D721Med (cell line): ENCODE data around the gene BPHL.

ENCODE experiments used
- DNase-seq: peaks from one replicate; pipeline ENCODE4 v3.0.0; 2011; ENCODE audit warnings: low spot score; ENCODE audit not compliant: insufficient read length
- FAIRE-seq: peaks from 2 replicates; lab custom pipeline; 2011; peaks lifted over from hg19 to GRCh38; lab: Jason Lieb, UNC
- CTCF ChIP-seq: IDR thresholded peaks from 2 replicates; pipeline ENCODE4 v1.5.1; 2012; ENCODE audit warnings: mild to moderate bottlenecking, control low read depth; ENCODE audit not compliant: insufficient read depth; ENCODE audit errors: missing control alignments

BPHL gene

GRCh38 chr6:3120765-3121089 lies 2.2 kb downstream of the BPHL start:
- no peak for DNase-seq
- TF ChIP-seq CTCF: no peak
- FAIRE-seq: no peak

DNA sequence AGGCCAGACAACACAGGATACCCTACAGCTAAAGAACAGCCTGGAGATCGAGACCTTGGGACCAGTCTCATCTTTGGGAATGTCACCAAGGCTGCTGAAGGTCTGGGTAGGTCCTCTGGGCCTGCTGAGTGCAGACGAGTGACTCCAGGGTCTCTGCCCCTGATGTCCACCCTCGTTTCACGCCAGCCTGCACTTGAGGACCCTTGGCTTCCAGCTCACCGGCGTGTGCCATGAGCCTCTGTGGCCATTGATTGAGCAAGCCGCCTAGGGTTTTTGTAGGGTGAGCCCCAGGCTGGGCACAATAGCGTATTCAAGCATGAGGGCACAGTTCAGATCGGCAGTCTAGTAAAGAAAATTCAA lies 4.3 kb downstream of the BPHL start:
- FAIRE-seq: no peak
- no peak for TF ChIP-seq CTCF
- DNase-seq: no peak

DNA sequence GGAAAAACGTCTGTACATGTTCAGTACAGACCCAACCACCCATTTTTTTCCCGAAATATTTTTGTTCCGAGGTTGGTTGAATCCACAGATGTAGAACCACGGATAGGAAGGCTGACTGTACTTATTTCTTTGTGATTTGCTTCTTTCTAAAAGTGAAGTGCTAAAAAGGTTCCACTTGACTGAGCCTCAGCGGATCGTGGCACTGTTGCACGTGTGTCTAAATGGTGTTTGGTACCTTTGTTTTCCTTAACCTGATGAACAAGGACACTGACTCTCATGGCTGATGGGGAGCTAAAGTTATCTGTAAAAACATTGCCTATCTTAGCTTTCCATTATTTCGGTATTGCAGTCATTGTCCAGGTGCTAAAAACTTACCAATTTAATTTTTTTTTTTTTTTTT lies 6.2 kb downstream of the BPHL start:
- no peak for DNase-seq
- FAIRE-seq: no peak
- TF ChIP-seq CTCF: no peak

GRCh38 chr6:3125815-3126214 lies 7.3 kb downstream of the BPHL start:
- DNase-seq: no peak
- TF ChIP-seq CTCF: no peak
- no peak for FAIRE-seq

DNA sequence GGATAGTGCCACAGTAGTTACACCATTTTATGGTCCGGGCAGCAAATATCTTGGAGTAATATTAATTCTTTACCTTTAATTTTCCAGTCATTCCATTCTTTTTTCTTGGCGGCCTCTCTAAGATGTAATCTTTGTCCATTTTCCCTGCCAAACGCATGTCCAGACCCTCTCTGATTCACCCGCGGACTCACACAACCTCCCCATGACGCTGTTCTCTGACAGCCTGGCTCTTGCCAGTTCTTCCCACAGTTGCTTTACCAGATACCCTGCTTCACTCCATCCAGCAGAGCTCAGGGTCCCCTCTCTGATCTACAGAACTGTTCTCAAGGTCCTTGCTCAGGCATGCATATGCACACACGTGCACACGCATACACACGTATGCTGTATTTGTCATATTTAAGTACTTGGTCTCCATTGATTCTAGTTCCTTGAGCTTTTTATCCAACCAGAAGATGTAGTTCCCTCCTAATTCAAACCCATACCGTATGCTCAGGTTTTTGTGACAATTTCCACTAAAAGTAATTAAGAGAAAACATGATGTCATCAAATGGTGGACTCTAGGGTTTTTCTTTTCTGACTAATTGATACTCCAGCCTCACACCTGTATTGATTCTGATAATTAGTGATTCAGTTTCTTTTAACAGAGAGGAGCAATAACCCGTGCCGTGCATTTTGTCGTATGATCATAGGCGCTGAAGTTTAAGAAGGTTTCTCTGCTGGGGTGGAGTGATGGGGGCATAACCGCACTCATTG lies 10.0 kb downstream of the BPHL start:
- DNase-seq (no peak), FAIRE-seq (no peak)
- no peak for TF ChIP-seq CTCF

GRCh38 chr6:3131695-3132094 lies 13.2 kb downstream of the BPHL start:
- TF ChIP-seq CTCF: no peak
- no peak for FAIRE-seq

GRCh38 chr6:3133515-3133914 lies 15.0 kb downstream of the BPHL start:
- TF ChIP-seq CTCF: no peak
- FAIRE-seq (no peak), DNase-seq (no peak)

More at GRCh38 chr6:3131695-3132094, 13.2 kb downstream of the BPHL start:
- DNase-seq: no peak
